Astrocyte of the hippocampus (primary cell): ENCODE data around the gene SPACDR.
"Not testable (repeated sequence)": the region's sequence is repeated elsewhere in the genome, so short reads cannot be mapped to it uniquely, and the experiment has no call there.

ENCODE experiments used
- DNase-seq: peaks from one replicate; pipeline ENCODE4 v3.0.0; 2011; ENCODE audit warnings: low read depth, low spot score

SPACDR gene

DNA sequence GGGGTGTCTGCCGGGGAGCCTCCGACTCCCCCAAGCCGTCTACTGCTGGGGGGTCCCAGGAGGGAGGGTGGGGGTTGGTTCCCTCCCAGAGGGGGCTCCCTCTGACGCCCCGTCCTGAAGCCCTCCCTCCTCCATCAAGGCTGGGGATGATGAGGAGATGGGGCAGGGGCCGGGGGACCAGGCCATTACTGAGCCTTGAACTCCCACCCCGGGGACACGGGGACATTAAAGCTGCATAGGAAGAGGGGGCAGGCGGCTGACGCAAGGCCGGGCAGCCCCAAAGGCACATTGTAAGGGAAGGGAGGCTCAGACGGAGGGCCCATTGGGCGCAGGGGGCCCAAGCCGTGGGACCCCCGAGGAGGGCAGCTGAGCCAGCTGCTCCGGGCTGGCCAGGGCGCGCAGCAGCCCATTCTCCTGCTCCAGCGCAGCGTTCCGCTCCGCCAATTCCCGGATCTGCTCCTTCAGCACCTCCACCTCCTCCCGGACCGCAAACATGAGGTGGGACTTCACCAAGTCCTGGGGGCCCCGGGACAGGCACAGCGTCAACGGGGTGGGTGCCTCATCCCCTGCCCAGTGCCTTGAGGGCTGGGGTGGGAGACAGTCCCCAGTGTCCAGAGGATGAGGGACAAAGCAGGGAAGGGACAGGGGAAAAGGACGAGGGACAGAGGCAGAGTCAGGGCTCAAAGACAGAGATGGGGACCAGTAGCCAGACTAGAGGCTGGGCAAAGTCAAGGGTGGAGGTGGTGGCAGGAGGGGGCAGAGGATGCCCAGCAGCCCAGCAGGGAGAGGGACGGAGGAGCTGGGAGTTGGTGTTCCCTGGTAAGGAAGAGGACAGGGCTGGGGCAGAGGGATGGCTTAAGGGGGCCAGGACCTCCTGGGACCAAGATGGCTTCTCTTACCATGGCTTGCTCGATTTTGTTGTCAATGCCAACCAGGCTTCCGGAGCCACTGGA, 2.9 kb upstream of the SPACDR start:
- no peak for DNase-seq

DNA sequence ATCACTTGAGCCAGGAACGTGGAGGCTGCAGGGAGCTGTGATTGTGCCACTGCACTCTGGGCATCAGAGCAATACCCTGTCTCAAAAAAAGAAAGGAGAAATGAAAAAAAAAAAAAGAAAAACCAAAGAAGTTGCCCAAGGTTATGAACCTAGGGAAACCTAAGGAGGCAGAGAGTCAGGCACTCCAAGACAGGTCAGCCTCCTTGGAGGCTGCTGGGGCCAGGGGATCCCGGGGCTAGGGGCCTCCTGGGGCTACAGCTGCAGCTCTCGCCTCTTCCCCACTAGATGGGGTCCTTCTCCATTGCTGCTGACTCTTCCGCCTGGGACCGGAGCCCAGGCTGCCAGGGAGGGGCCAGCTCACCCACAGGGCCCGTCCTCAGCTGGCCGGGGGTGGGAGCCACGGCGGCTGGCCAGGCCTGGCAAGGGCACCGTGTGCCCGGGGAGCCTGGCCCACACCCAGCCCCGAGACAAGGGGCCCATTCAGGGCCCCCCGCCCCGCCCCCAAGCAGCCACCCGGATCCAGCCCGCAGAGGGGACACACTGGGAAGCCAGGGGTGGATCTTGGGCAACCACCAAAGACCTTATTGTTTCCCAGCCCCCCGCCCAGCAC, 1.7 kb upstream of the SPACDR start:
- DNase-seq, result peak; percentile 94

DNA sequence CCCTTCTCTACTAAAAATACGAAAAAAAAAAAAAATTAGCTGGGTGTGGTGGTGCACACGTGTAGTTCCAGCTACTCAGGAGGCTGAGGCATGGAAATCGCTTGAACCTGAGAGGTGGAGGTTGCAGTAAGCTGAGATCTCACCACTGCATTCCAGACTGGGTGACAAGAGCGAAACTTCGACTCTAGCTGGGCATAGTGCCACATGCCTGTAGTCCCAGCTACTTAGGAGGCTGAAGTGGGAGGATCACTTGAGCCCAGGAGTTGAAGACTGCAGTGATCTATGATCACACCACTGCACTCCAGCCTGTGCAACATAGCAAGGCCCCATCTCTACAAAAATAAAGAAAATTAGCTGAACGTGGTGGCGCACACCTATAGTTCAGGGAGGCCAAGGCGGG, 1.2 kb upstream of the SPACDR start:
- DNase-seq, result no peak

DNA sequence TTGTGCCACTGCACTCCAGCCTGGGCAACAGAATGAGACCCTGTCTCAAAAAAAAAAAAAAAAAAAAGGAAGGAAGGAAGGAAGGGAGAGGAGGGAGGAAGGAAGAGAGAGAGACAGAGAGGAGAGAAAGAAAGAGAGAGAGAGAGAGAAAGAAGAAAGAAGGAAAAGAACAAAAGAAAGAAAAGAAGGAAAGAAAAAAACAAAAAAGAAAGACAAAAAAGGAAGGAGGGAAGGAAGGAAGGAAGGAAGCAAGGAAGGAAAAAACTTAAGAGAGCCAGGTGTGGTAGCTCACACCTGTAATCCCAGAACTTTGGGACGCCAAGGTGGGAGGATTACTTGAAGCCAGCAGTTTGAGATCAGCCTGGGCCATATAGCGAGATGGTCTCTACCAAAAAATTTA, 731 bp upstream of the SPACDR start:
- DNase-seq, result no peak

DNA sequence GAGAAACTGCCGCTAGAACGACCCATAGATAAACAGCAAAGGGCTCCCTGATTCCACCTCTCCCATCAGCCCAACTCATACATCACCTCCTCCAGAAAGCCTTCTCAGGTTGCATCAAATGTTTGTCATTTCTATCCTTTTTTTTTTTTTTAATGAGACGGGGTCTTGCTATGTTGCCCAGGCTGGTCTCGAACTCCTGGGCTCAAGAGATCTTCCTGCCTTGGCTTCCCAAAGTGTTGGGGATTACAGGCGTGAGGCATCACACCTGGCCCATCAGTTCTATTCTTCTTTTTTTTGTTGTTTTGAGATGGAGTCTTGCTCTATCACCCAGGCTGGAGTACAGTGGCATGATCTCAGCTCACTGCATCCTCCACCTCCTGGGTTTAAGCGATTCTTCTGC, 7.0 kb downstream of the SPACDR start:
- DNase-seq, result no peak

DNA sequence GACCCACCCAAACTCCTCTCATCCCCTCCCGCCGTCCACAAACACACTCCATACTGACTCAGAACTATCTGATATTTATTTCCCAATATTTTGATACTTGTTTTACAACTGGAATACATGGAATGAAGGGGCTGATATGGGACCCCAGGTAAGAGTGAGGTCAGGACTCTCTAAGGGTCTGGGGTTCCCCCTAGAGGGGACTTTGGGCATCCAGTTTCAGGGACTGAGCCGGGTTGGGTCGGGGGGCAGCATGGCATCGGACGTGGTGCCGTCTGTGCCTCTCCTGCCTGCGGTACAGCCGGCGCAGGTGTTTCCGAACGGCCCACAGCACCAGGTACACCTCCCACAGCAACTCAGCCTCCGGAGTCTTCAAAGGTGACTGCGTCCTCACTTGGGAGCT, 7.5 kb downstream of the SPACDR start:
- no peak for DNase-seq

DNA sequence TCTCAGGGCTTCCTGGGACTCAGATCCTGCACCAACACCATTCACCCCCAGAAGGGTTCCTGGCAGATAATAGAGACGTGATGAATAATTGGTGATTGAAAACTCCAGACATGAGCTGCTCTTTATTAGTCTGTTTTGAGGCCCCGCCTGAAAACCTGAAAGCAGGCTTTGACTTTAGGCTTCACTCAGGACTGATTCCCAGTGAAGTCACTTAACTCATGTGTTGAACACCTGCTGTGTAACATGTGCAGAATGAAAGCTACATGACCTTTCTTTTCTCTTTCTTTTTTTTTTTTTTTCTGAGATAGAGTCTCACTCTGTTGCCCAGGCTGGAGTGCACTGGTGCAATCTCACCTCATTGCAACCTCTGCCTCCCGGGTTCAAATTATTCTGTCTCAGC, 8.9 kb downstream of the SPACDR start:
- no peak for DNase-seq

DNA sequence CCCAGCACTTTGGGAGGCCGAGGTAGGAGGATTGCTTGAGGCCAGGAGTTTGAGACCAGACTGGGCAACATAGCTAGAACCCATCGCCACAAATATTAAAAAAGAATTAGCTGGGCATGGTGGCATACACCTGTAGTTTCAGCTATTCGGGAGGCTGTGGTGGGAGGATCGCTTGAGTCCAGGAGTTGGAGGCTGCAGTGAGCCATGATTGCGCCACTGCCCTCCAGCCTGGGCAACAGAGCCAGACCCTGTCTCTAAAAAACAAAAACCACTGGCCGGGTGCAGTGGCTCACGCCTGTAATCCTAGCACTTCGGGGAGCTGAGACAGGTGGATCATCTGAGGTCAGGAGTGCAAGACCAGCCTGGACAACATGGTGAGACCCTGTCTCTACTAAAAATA, 10.2 kb downstream of the SPACDR start:
- not testable (repeated sequence) for DNase-seq

DNA sequence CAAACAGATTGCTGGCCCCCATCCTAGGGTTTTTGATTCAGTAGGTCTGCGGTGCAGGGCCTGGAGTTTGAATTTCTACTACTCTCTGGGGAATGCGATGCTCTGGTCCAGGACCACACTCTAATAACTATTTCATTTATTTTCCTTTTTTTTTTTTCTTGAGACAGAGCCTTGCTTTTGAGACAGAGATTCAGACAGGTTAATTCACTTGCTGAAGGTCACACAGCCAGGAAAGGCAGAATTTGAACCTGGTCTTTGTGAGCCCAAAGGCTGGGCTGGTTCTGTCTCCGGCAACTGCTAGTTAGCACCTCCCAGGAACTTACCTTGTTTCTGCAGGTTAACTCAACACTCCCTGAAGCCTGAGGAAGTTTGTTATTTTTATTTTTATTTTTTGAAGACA, 11.5 kb downstream of the SPACDR start:
- no peak for DNase-seq

DNA sequence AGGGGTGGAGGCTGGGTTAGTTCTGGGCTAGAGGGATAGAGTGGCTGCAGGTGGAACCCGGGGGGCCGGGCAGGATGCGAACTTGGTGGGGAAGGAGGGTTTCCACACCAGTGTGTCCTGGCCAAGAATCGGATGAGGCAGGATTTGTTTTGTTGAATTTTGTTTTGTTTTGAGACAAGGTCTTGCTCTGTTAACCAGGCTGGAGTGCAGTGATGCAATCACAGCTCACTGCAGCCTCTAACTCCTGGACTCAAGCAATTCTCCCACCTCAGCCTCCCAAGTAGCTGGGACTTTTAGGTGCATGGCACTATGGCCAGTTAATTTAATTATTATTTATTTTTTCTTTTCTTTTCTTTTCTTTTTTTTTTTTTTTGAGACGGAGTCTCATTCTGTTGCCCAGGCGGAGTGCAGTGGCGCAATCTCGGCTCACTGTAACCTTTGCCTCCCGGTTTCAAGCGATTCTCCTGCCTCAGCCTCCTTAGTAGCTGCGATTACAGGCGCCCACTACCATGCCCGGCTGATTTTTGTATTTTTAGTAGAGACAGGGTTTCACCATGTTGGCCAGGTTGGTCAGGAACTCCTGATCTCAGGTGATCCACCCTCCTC, 14.8 kb downstream of the SPACDR start:
- DNase-seq, result no peak

DNA sequence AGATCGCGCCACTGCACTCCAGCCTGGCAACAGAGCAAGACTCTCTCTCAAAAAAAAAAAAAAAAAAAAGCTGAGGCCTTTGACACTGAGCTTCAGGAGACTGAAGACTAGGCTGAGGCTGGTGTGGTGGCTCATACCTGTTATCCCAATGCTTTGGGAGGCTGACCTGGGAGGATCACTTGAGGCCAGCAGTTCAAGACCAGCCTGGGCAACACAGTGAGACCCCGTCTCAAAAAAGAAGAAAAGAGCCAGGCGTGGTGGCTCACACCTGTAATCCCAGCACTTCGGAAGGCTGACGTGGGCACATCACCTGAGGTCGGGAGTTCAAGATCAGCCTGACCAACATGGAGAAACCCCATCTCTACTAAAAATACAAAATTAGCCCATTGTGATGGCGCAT, 16.7 kb downstream of the SPACDR start:
- not testable (repeated sequence) for DNase-seq

DNA sequence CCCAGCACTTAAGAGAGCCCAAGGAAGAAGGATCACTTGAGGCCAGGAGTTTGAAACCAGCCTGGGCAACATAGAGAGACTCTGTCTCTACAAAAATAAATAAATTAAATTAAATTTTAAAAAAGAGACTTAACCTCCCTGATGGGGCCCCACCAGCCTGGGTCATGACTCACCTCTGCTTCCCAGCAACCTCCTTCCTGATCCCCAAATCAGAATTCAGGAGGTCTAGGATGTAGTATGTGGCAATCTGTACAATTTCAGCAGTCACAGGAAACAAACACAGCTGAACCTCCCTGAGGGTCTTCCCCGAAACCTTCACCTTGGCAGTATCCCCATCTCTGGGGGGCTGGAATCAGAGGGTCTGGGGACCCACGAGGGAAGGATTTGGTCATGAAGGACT, 18.0 kb downstream of the SPACDR start:
- no peak for DNase-seq

DNA sequence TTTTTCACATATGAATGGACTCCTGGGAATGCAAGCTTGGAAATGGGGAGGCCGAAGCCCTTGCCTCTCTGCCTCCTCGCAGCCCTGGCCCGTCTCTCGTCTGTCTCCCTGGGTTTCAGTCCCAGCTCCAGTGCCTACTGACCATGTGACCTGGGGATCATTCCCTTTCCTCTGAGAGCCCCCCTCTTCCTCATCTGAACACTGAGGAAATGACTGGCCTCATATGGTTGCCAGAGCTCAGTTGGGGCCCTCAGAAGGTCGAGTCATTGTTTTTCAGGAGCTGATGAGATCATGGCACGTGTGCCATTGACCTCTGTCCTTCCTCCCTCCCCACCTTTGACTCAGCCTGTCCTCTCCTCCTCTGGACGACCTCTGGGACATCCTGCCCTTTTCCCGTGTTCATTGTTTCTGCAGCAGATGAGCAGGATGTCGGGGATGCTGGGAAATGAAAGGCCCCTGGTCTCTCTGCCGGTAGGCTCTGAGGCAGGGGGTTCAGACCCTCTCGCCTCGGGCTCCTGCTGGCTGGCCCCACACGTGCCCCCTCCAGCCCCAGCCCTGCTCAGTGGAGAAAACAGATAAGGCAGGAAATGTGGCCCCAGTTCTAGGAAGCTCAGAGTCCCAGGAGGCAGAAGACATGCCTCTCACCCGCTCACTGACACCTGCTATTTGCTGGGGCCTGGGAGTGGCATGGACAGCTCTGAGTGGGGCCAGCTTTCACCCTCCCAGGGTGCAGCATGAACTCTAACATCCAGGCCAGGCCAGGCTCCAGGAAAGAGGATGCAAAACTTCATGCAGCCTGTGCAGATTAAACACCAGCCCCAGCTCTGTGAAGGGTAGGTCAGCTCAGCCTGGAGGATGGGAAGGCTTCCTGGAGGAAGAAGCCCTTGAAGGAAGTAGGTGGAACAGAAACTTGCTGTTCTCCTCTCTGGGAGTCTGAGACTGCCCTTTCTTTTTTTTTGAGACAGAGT, 19.5 kb downstream of the SPACDR start:
- DNase-seq, result no peak

DNA sequence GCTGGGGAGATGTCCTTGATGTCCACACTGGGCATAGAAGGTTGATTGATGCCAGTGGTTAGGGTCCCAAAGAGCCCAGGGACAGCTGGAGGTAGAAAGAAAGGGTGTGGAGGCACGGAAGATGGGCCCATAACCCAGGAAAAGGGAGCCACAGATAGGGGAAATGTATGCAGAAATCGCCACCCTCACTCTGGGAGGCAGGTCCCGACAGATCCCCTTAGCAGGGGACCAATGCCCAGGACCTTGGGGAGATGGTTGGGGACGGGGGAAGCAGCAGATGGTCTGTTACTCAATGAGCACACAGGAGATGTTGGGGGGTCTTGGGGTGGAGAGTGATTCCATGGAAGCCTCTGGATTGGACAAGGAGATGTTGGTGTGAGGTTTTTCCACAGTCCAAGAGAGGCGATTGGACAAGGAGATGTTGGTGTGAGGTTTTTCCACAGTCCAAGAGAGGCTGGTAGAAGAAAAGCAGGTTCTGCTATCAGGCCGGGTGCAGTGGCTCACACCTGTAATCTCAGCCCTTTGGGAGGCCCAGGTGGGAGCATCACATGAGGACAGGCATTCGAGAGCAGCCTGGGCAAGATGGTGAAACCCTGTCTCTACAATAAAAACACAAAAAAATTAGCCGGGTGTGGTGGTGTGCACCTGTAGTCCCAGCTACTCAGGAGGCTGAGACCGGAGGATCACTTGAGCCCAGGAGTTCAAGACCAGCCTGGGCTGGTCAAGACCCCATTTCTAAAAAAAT, 20.8 kb downstream of the SPACDR start:
- no peak for DNase-seq

DNA sequence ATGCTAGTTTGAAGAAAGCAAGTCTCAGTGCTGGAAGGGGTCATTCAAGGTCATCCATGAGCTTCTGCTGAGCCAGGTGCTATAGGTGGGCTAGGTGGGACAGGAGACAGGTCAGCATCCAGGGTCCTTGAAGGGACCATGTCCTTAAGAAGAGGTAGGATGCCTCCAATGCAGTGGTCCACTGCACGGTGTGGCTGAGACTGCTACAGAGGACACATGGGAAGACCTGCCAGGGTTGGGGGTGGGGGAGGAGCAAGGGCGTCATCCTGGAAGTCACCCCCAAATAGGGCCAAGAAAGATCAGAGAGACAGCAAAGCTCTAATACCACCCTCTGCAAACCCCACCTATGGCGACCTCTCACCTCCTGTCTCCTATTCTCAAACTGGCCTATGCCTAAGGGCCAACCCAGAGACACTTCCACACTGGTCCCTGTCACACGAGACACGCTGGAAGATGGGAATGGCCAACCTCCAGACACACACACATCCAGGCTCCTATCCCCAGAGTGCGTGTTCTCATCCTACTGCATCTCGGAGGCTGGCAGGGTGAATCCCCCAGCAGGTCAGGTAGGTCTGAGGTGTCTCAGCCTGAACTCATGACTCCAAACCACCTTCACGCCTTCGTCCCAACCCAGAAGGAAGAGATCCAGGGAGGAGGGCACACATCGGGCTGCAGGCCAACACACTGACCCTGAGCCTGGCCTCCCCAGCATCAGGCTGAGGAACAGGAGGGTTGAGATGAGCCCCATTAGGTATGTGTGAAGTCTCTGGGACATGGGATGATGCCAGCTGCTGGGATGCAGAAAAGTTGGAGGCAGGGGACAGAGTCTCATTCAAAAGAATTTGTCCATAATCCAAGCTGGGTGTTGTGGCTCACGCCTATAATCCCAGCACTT, 22.2 kb downstream of the SPACDR start:
- no peak for DNase-seq

DNA sequence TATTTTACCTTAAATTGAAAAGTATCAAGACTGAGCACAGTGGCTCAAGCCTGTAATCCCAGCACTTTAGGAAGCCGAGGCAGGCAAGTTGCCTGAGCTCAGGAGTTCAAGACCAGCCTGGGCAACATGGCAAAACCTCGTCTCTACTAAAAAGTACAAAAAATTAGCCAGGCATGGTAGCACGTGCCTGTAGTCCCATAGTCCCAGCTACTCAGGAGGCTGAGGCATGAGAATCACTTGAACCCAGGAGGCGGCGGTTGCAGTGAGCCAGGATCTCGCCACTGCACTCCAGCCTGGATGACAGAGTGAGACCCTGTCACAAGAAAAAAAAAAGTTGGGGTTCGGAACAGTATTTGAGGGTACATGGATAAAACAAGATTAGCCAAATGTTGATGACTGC, 24.8 kb downstream of the SPACDR start:
- DNase-seq, result not testable (repeated sequence)

DNA sequence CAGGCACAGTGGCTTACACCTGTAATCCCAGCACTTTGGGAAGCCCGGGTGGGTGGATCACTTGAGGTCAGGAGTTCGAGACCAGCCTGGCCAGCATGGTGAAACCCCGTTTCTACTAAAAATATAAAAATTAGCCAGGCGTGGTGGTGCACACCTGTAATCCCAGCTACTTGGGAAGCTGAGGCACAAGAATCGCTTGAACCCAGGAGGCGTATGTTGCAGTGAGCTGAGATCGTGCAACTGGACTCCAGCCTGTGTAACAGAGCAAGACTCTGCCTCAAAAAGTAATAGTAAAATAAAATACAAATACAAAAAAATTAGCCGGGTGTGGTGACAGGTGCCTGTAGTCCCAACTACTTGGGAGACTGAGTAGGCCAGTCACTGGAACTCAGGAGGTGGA, 25.3 kb downstream of the SPACDR start:
- not testable (repeated sequence) for DNase-seq

DNA sequence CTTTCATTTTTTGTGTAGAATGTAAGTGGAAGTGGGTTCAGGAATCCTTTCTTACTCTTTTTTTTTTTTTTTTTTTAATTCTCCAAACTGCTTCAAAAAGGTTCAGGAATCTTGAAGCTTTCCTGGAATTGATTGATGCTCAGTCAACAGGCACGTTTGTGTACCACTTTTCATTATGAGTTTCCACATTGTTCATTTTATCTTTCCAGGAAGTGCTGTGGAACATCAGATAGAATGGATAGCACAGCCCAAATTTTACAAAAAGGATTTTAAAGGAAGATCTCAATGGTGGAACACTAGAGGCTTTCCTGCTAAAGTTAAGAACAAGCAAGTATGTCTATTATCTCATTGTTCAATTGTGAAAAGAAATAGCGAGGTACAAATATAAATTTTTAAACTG, 25.9 kb downstream of the SPACDR start:
- DNase-seq, result no peak

DNA sequence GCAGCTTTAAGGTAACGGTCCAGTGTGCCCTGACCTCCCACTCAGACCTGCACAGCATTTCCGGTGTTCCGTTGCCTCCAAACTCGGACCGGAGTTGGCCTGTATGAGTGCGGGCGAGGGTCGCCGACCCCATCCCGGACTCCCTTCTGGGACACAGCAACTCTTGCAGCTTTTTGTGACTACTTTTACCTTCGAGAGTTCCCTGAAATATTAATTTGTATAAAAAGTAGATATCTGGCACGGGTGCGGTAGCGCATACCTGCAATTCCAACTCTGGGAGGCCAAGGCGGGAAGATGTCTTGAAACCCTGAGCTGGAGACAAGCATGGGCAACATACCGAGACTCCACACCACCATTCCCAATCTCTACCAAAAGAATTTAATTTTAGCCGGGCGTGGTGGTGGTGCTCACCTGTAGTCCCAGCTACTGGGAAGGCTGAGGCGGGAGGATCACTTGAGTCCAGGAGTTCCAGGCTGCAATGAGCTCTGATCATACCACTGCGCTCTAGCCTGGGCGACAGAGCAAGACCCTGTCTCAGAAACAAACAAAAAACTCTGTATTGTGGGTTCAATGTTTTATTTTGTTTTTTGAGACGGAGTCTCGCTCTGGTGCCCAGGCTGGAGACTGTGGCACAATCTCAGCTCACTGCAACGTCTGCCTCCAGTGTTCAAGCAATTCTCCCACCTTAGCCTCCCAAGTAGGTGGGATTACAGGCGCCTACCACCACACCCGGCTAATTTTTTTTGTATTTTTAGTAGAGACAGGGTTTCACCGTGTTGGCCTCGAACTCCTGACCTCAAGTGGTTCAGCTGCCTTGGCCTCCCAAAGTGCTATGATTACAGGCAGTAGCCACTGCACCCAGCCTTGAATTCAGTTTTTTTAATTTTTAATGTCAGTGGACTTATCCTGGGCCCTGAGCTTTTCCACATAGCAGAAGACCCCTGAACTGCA, 26.6 kb downstream of the SPACDR start:
- no peak for DNase-seq
